DMS79 treated with DMSO at 0.1 percent for 48 hours (cell line): ENCODE data around the gene CST3.
"Not testable (repeated sequence)": the region's sequence is repeated elsewhere in the genome, so short reads cannot be mapped to it uniquely, and the experiment has no call there.

ENCODE experiments used
- DNase-seq: peaks from one replicate; lab custom pipeline; 2025; lab: John Stamatoyannopoulos, UW

Gene CST3

GRCh38 chr20:23662276-23662870, 24.6 kb upstream of the CST3 start:
- no peak for DNase-seq

GRCh38 chr20:23661002-23661429, 23.3 kb upstream of the CST3 start:
- DNase-seq = no peak

- DNase-seq = no peak
Observed at GRCh38 chr20:23659989-23660837, 22.5 kb upstream of the CST3 start.

- DNase-seq = not testable (repeated sequence)
Observed at GRCh38 chr20:23659610-23659988, 21.8 kb upstream of the CST3 start.

- DNase-seq = no peak
Observed at GRCh38 chr20:23658989-23659609, 21.3 kb upstream of the CST3 start.

- no peak for DNase-seq
Observed at GRCh38 chr20:23658336-23658735, 20.6 kb upstream of the CST3 start.

GRCh38 chr20:23657202-23657601, 19.4 kb upstream of the CST3 start:
- no peak for DNase-seq

- DNase-seq = no peak
Observed at GRCh38 chr20:23656372-23656771, 18.6 kb upstream of the CST3 start.

GRCh38 chr20:23655491-23656211, 17.9 kb upstream of the CST3 start:
- DNase-seq = no peak

- no peak for DNase-seq
Observed at GRCh38 chr20:23654717-23655116, 17.0 kb upstream of the CST3 start.

GRCh38 chr20:23654000-23654399, 16.2 kb upstream of the CST3 start:
- no peak for DNase-seq

GRCh38 chr20:23653400-23653938, 15.7 kb upstream of the CST3 start:
- DNase-seq = no peak

GRCh38 chr20:23652926-23653325, 15.2 kb upstream of the CST3 start:
- no peak for DNase-seq

- no peak for DNase-seq
Observed at GRCh38 chr20:23652371-23652770, 14.6 kb upstream of the CST3 start.

GRCh38 chr20:23651117-23651516, 13.4 kb upstream of the CST3 start:
- no peak for DNase-seq

- no peak for DNase-seq
Observed at GRCh38 chr20:23649830-23650417, 12.2 kb upstream of the CST3 start.

- no peak for DNase-seq
Observed at GRCh38 chr20:23649242-23649641, 11.5 kb upstream of the CST3 start.

GRCh38 chr20:23647346-23647745, 9.6 kb upstream of the CST3 start:
- DNase-seq = no peak

- no peak for DNase-seq
Observed at GRCh38 chr20:23646106-23646873, 8.5 kb upstream of the CST3 start.

- DNase-seq = no peak
Observed at GRCh38 chr20:23645575-23645974, 7.8 kb upstream of the CST3 start.

GRCh38 chr20:23644164-23644563, 6.4 kb upstream of the CST3 start:
- no peak for DNase-seq
